Mammary epithelial cell (primary cell): Measurements from ENCODE around the gene TYW5.

Experiments
- EZH2 ChIP-seq: IDR thresholded peaks from 2 replicates; pipeline ENCODE4 v1.6.1; 2012; ENCODE audit warnings: low read length, inconsistent platforms, borderline replicate concordance
- TF ChIP-seq, protein P1 (sequence below), 2 donors: IDR thresholded peaks in 1 of 2; conservative IDR thresholded peaks in 1 of 2; 2 replicates each; pipeline ENCODE4 v1.5.1; 2011 to 2012; ENCODE audit warnings: inconsistent platforms in 2 of 2, low read length in 2 of 2, mild to moderate bottlenecking in 2 of 2, control low read depth in 1 of 2, low read depth in 1 of 2; ENCODE audit not compliant: insufficient read depth in 1 of 2; ENCODE audit errors: extremely low read depth in 1 of 2

DNA sequence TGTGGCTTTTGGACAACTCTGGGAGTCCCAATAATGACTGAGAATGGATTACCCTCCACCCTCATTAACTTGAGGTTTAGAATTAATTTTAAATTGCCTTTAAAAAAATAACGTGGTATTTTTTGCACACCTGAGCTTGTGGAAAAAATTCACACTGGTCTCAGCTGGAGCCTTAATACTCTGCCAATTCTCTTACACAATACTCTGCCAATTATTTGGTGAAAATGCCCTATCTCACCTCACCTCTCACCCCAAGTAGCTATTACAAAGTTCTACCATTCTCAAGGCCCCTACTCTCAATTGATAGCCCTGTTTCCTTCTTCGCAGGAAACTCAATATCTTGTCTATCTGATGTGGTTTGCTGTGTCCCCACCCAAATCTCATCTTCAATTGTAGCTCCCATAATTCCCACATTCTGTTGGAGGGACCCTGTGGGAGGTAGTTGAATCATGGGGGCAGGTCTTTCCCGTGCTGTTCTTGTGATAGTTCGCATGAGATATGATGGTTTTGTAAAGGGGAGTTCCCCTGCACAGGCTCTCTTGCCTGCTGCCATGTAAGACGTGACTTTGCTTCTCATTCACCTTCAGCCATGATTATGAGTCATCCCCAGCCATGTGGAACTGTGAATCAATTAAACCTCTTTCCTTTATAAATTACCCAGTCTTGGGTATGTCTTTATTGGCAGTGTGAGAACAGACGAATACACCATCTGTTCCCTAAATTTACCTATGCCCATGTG, 71.6 kb downstream of the TYW5 start:
- TF ChIP-seq, protein P1, sequence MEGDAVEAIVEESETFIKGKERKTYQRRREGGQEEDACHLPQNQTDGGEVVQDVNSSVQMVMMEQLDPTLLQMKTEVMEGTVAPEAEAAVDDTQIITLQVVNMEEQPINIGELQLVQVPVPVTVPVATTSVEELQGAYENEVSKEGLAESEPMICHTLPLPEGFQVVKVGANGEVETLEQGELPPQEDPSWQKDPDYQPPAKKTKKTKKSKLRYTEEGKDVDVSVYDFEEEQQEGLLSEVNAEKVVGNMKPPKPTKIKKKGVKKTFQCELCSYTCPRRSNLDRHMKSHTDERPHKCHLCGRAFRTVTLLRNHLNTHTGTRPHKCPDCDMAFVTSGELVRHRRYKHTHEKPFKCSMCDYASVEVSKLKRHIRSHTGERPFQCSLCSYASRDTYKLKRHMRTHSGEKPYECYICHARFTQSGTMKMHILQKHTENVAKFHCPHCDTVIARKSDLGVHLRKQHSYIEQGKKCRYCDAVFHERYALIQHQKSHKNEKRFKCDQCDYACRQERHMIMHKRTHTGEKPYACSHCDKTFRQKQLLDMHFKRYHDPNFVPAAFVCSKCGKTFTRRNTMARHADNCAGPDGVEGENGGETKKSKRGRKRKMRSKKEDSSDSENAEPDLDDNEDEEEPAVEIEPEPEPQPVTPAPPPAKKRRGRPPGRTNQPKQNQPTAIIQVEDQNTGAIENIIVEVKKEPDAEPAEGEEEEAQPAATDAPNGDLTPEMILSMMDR (conservative IDR thresholded peaks at IDR 0.05 in 1 of 2, IDR thresholded peaks at IDR 0.05 in 1 of 2; ENCODE audit: extremely low read depth in 1 of 2, insufficient read depth in 1 of 2, low read depth in 1 of 2, low read length in 2 of 2), result no peak
- TF ChIP-seq EZH2, result no peak
